ENCODE data around the gene ZCCHC10. TPM values are rescaled to one million over a fixed set of nuclear protein-coding genes. Genes with fewer than 3 reads are reported as not detected.

The ZCCHC10 gene
- total and polyA plus RNA-seq, 10 of the 15 experiments (the other 5 are each of a cell fraction or from before 2014, with no cell fraction given) = 16.8 to 117 (median 53.5) TPM

GRCh38 chr5:132963171-132964104 is 62.9 kb downstream of the ZCCHC10 start, which contains the start of gene AFF4 (continued):
- no peak for TF ChIP-seq NR2C2 (IDR thresholded peaks at IDR 0.05; ENCODE audit: borderline replicate concordance, control insufficient read depth, insufficient read length, low read depth)
- TF ChIP-seq STAT1 (conservative IDR thresholded peaks at IDR 0.05) = 0 out of 2 replicates have a peak, but pooled peaks have one; percentile 50
- no peak for TF ChIP-seq FOXM1 (IDR thresholded peaks at IDR 0.05; ENCODE audit: low read depth, low read length)
- peak; percentile 66 for TF ChIP-seq SP1 (IDR thresholded peaks at IDR 0.05; ENCODE audit: low read depth, low read length)
- TF ChIP-seq CHD1 (IDR thresholded peaks at IDR 0.05; ENCODE audit: low read depth, low read length) = no peak
- TF ChIP-seq JUNB (IDR thresholded peaks at IDR 0.05) = no peak
- TF ChIP-seq, protein P1, sequence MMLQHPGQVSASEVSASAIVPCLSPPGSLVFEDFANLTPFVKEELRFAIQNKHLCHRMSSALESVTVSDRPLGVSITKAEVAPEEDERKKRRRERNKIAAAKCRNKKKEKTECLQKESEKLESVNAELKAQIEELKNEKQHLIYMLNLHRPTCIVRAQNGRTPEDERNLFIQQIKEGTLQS (IDR thresholded peaks at IDR 0.05; ENCODE audit: borderline replicate concordance, extremely low read depth, low read depth, low read length) = peak; percentile 97
- TF ChIP-seq RAD21 (IDR thresholded peaks at IDR 0.05; ENCODE audit: insufficient read depth, low read depth, low read length) = no peak
- peak; percentile 68; the same call in 1 of the 2 replicates for TF ChIP-seq SMAD5 (IDR thresholded peaks at IDR 0.05; ENCODE audit: low read depth)
- TF ChIP-seq MTA2 (IDR thresholded peaks at IDR 0.05; ENCODE audit: low read depth) = no peak
- peak; percentile 94 for TF ChIP-seq TCF12 (IDR thresholded peaks at IDR 0.05; ENCODE audit: low read depth, low read length)
- no peak for TF ChIP-seq MTA3 (IDR thresholded peaks at IDR 0.05; ENCODE audit: borderline replicate concordance, low read length)
- no peak for TF ChIP-seq WRNIP1 (IDR thresholded peaks at IDR 0.05; ENCODE audit: borderline replicate concordance, low read depth, low read length)
- TF ChIP-seq GATAD2B (conservative IDR thresholded peaks at IDR 0.05; ENCODE audit: low read depth) = peak; percentile 84
- TF ChIP-seq MEF2A (IDR thresholded peaks at IDR 0.05; ENCODE audit: insufficient read depth, low read depth, low read length) = 0 out of 2 replicates have a peak, but pooled peaks have one; percentile 29
- no peak for TF ChIP-seq ZNF217 (IDR thresholded peaks at IDR 0.05)
- peak; percentile 79 for TF ChIP-seq LARP7 (IDR thresholded peaks at IDR 0.05)
- peak; percentile 80; the same call in 1 of the 2 replicates for TF ChIP-seq PML (IDR thresholded peaks at IDR 0.05; ENCODE audit: low read length)
- peak; percentile 70; the same call in 1 of the 2 replicates for TF ChIP-seq TAF1 (IDR thresholded peaks at IDR 0.05; ENCODE audit: borderline replicate concordance, low read depth, low read length)
- peak; percentile 98 for TF ChIP-seq USF2 (IDR thresholded peaks at IDR 0.05; ENCODE audit: borderline replicate concordance, low read depth, low read length)
- peak; percentile 65 for TF ChIP-seq NBN (IDR thresholded peaks at IDR 0.05)
- no peak for TF ChIP-seq ZNF24 (IDR thresholded peaks at IDR 0.05)
- no peak for TF ChIP-seq RFX5 (IDR thresholded peaks at IDR 0.05; ENCODE audit: low read depth, low read length)
- peak; percentile 87; the same call in 1 of the 2 replicates for TF ChIP-seq ASH2L (IDR thresholded peaks at IDR 0.05; ENCODE audit: borderline replicate concordance, low read depth)
- TF ChIP-seq CEBPZ (IDR thresholded peaks at IDR 0.05; ENCODE audit: low read depth, low read length) = no peak
- TF ChIP-seq MAX (IDR thresholded peaks at IDR 0.05; ENCODE audit: low read depth, low read length) = peak; percentile 98
